HEK293T (cell line): ENCODE data around the gene TNIP3.

Experiments
- BHLHE40 ChIP-seq: fragments of 450-650 bp; IDR thresholded peaks from 2 replicates; pipeline ENCODE4 v1.6.1; 2016; ENCODE audit warnings: mild to moderate bottlenecking, moderate library complexity, borderline replicate concordance
- FOXA1 ChIP-seq: fragments of 450-650 bp; IDR thresholded peaks from 2 replicates; pipeline ENCODE4 v1.6.1; 2016; ENCODE audit warnings: mild to moderate bottlenecking
- LEF1 ChIP-seq: fragments of 450-650 bp; IDR thresholded peaks from 2 replicates; pipeline ENCODE4 v1.6.1; 2017; ENCODE audit warnings: mild to moderate bottlenecking, borderline replicate concordance
- SP1 ChIP-seq: fragments of 450-650 bp; IDR thresholded peaks from 2 replicates; pipeline ENCODE4 v1.6.1; 2017
- SUZ12 ChIP-seq: fragments of 450-650 bp; IDR thresholded peaks from 2 replicates; pipeline ENCODE4 v1.6.1; 2016; ENCODE audit warnings: mild to moderate bottlenecking

DNA sequence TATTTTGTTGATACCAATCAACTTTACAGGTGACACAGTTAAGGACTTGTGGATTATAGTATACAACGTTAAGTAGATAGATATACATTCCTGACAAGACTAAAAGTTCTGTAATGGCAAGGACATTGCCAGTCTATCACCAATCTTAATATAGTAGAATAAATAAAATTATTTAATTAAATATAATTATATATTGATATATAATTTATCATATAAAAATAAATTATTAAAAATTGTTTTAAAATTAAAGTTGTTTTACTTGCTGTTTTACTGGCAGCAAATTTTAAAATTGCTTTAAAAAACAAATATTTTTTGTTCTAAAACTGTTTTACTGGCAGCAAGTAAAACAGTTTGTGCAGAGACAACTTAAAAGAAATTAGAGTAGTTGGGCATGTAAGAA lies 18.7 kb downstream of the TNIP3 start:
- no peak for TF ChIP-seq SUZ12
- no peak for TF ChIP-seq LEF1
- TF ChIP-seq FOXA1, result no peak
- TF ChIP-seq SP1, result no peak
- no peak for TF ChIP-seq BHLHE40
